ENCODE data around the gene C1orf87. TPM values are rescaled to one million over a fixed set of nuclear protein-coding genes. Genes with fewer than 3 reads are reported as not detected.

The C1orf87 gene
- total and polyA plus RNA-seq, 10 donors: not detected

- TF ChIP-seq POLR2AphosphoS5 (IDR thresholded peaks at IDR 0.05): no peak
- Histone ChIP-seq H3K4me3 (no peak overlapping the region), H3K36me3 (no peaks in the 10 kb centered on the region), H3K4me1 (no peaks in the 10 kb centered on the region), H3K27ac (no peak overlapping the region), H3K27me3 (replicated peaks in 1 of 7) (no peaks in the 10 kb centered on the region), H3K9me3 (no peaks in the 10 kb centered on the region)
- 56 to 91% (median 73%) methylated on average over 1 of the region's 1 CpG for WGBS, 5 donors
- no peak for DNase-seq
- intact Hi-C loops (cut with DNase I; ENCODE audit: low total_unique reads): no loop called here
Measured at GRCh38 chr1:60066001-60066400, 7.6 kb downstream of the C1orf87 start.

GRCh38 chr1:60065199-60065598 lies 8.4 kb downstream of the C1orf87 start:
- H3K27ac ChIP-seq: no peak overlapping the region
- DNase-seq: no peak
- H3K36me3 ChIP-seq: no peaks in the 10 kb centered on the region
- no peak overlapping the region for H3K4me3 ChIP-seq
- TF ChIP-seq, protein P1, sequence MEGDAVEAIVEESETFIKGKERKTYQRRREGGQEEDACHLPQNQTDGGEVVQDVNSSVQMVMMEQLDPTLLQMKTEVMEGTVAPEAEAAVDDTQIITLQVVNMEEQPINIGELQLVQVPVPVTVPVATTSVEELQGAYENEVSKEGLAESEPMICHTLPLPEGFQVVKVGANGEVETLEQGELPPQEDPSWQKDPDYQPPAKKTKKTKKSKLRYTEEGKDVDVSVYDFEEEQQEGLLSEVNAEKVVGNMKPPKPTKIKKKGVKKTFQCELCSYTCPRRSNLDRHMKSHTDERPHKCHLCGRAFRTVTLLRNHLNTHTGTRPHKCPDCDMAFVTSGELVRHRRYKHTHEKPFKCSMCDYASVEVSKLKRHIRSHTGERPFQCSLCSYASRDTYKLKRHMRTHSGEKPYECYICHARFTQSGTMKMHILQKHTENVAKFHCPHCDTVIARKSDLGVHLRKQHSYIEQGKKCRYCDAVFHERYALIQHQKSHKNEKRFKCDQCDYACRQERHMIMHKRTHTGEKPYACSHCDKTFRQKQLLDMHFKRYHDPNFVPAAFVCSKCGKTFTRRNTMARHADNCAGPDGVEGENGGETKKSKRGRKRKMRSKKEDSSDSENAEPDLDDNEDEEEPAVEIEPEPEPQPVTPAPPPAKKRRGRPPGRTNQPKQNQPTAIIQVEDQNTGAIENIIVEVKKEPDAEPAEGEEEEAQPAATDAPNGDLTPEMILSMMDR (IDR thresholded peaks at IDR 0.05 in 8 of 11, conservative IDR thresholded peaks at IDR 0.05 in 3 of 11): no peak
- TF ChIP-seq POLR2AphosphoS5 (IDR thresholded peaks at IDR 0.05) (no peak), POLR2A (IDR thresholded peaks at IDR 0.05) (no peak)
- no peaks in the 10 kb centered on the region for H3K4me1 ChIP-seq
- no peaks in the 10 kb centered on the region for H3K27me3 ChIP-seq (replicated peaks in 1 of 7)
- 69 to 98% (median 82%) methylated on average over 2 of the region's 2 CpGs for WGBS, 5 donors
- H3K9me3 ChIP-seq: no peaks in the 10 kb centered on the region
- intact Hi-C loops (cut with DNase I; ENCODE audit: low total_unique reads): no loop called here

- Histone ChIP-seq H3K36me3 (no peaks in the 10 kb centered on the region), H3K4me1 (no peaks in the 10 kb centered on the region), H3K4me3 (no peak overlapping the region), H3K27me3 (replicated peaks in 1 of 7) (no peaks in the 10 kb centered on the region), H3K27ac (no peak overlapping the region), H3K9me3 (no peaks in the 10 kb centered on the region)
- no peak for DNase-seq
- 78 to 89% (median 84%) methylated on average over 4 of the region's 4 CpGs for WGBS, 5 donors
- intact Hi-C loops (cut with DNase I; ENCODE audit: low total_unique reads): no loop called here
- TF ChIP-seq POLR2A (IDR thresholded peaks at IDR 0.05): no peak
- TF ChIP-seq, protein P1 (IDR thresholded peaks at IDR 0.05 in 8 of 11, conservative IDR thresholded peaks at IDR 0.05 in 3 of 11): no peak
- TF ChIP-seq POLR2AphosphoS5 (IDR thresholded peaks at IDR 0.05): no peak
Measured at GRCh38 chr1:60063561-60063960, 10.0 kb downstream of the C1orf87 start.

GRCh38 chr1:60059468-60059867 lies 14.1 kb downstream of the C1orf87 start:
- Histone ChIP-seq H3K4me1 (no peaks in the 10 kb centered on the region), H3K36me3 (no peaks in the 10 kb centered on the region), H3K27ac (no peak overlapping the region), H3K9me3 (no peaks in the 10 kb centered on the region), H3K27me3 (replicated peaks in 1 of 7) (no peaks in the 10 kb centered on the region), H3K4me3 (no peak overlapping the region)
- 82 to 94% (median 88%) methylated on average over 7 of the region's 7 CpGs for WGBS, 5 donors
- intact Hi-C loops (cut with DNase I; ENCODE audit: low total_unique reads): no loop called here
- TF ChIP-seq, protein P1 (IDR thresholded peaks at IDR 0.05 in 8 of 11, conservative IDR thresholded peaks at IDR 0.05 in 3 of 11): no peak
- no peak for TF ChIP-seq POLR2AphosphoS5 (IDR thresholded peaks at IDR 0.05)
- TF ChIP-seq POLR2A (IDR thresholded peaks at IDR 0.05): no peak
- DNase-seq: no peak

DNA sequence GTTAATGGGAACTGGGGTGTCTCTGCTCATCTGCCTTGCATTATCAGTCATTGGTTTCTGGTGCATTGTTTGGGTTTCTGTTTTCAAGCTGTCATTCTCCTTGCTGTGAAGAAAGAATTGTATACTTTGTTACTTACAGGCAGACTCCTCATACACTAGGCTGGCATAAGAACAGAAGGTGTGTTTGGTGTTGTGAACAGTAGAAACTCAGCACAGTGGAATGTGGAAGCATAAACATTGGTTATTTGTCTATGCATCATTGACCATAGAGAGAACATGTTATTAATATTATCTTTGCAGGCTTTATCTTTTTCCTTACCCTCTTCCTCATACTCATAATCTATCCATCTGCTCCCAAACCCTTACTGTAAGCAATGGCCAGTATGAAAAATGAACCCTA lies 18.2 kb downstream of the C1orf87 start:
- Histone ChIP-seq H3K27ac (no peak overlapping the region), H3K9me3 (peaks cover 0 to 14% (median 0%) of the 10 kb centered on the region in 8 donors), H3K27me3 (replicated peaks in 1 of 7) (no peaks in the 10 kb centered on the region), H3K4me3 (no peak overlapping the region), H3K36me3 (no peaks in the 10 kb centered on the region), H3K4me1 (no peaks in the 10 kb centered on the region)
- intact Hi-C loops (cut with DNase I; ENCODE audit: low total_unique reads): no loop called here
- DNase-seq: no peak
- TF ChIP-seq, protein P1 (IDR thresholded peaks at IDR 0.05 in 8 of 11, conservative IDR thresholded peaks at IDR 0.05 in 3 of 11): no peak
- TF ChIP-seq POLR2A (IDR thresholded peaks at IDR 0.05) (no peak), POLR2AphosphoS5 (IDR thresholded peaks at IDR 0.05) (no peak)

Data from spleen (tissue), 11 donors.